ENCODE measurements around the gene SIGMAR1.

GRCh38 chr9:34592895-34593601 lies 44.5 kb downstream of the SIGMAR1 start:
- no peak for TF ChIP-seq POLR2A (IDR thresholded peaks at IDR 0.05; ENCODE audit: extremely low read depth, insufficient read length)
- no peak for TF ChIP-seq CTCF (IDR thresholded peaks at IDR 0.05; ENCODE audit: low read depth, low read length)
